ENCODE data around the gene CA11. TPM values are rescaled to one million over a fixed set of nuclear protein-coding genes. Genes with fewer than 3 reads are reported as not detected.

CA11 gene
- total and polyA plus RNA-seq, 2 of the 8 experiments (the other 6 are each of a cell fraction or from before 2014, with no cell fraction given) = 51.7 to 71.4 TPM

GRCh38 chr19:48596237-48596636 lies 49.8 kb downstream of the CA11 start (continued):
- TF ChIP-seq, protein P1, sequence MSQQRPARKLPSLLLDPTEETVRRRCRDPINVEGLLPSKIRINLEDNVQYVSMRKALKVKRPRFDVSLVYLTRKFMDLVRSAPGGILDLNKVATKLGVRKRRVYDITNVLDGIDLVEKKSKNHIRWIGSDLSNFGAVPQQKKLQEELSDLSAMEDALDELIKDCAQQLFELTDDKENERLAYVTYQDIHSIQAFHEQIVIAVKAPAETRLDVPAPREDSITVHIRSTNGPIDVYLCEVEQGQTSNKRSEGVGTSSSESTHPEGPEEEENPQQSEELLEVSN (IDR thresholded peaks at IDR 0.05) = no peak

All from H1 (cell line).